Gastroesophageal sphincter (tissue), 3 donors: Measurements from ENCODE around the gene ANXA7.

ENCODE experiments used
- EP300 ChIP-seq: sonication (generic); formaldehyde crosslinking; IDR thresholded peaks from one replicate; pipeline ENCODE4 v1.6.1; 2017; ENCODE audit warnings: antibody characterized with exemption, mild to moderate bottlenecking
- POLR2A ChIP-seq, 2 donors: fragments of 450-650 bp; IDR thresholded peaks; one replicate each; pipeline ENCODE4 v1.6.1; 2017; ENCODE audit warnings: antibody characterized with exemption in 2 of 2, mild to moderate bottlenecking in 2 of 2, moderate library complexity in 1 of 2
- TF ChIP-seq, protein P1 (sequence below), 4 experiments: fragments of 200-600 bp in 2 of 4; fragments of 450-650 bp in 2 of 4; sonication (generic) in 1 of 4; IDR thresholded peaks; one replicate each; pipeline ENCODE4 v1.5.1; 2017 to 2019; ENCODE audit warnings: antibody characterized with exemption in 4 of 4, mild to moderate bottlenecking in 2 of 4, moderate library complexity in 2 of 4

DNA sequence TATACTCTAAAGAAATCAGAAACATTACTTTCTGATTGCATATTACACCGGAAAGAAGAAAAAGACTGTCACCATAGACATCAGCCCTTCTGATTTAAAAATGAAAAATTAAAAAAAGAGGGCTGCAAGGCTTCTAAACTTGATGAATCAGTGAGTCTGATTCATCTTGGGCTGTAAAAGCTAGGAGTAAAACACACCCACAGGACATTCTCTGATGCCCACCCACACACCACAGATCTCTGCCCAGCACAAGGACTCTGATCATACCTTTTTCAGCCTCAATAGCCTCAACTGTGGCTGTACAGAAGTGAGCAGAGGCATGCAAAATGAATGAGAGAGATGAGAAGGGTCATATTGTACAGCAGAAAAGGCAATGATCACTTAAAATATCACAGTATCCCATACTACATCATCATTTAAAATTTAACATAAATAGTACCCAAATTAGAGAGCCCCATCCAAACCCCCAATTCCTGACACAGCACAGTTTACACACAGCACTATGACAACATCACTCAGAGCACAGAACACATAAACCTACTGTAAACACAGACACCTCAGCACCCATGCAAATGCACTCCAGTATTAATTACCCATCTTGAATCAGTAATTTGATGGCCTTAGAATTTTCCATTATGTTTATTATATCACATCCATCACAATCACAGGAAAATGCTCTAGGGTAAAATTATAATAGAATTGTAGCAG is 25.9 kb upstream of the ANXA7 start:
- TF ChIP-seq, protein P1, sequence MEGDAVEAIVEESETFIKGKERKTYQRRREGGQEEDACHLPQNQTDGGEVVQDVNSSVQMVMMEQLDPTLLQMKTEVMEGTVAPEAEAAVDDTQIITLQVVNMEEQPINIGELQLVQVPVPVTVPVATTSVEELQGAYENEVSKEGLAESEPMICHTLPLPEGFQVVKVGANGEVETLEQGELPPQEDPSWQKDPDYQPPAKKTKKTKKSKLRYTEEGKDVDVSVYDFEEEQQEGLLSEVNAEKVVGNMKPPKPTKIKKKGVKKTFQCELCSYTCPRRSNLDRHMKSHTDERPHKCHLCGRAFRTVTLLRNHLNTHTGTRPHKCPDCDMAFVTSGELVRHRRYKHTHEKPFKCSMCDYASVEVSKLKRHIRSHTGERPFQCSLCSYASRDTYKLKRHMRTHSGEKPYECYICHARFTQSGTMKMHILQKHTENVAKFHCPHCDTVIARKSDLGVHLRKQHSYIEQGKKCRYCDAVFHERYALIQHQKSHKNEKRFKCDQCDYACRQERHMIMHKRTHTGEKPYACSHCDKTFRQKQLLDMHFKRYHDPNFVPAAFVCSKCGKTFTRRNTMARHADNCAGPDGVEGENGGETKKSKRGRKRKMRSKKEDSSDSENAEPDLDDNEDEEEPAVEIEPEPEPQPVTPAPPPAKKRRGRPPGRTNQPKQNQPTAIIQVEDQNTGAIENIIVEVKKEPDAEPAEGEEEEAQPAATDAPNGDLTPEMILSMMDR (IDR thresholded peaks at IDR 0.05), result no peak
- TF ChIP-seq POLR2A (IDR thresholded peaks at IDR 0.05) (no peak), EP300 (no peak)
